RWPE2 (cell line): Measurements from ENCODE around the gene C1QTNF6.

ENCODE experiments used
- ATAC-seq: fragments of 200-7000 bp; cut with Tn5 transposase; 3 replicates; pipeline ENCODE4 v1.9.1; 2021; ENCODE audit warnings: low read depth
- DNase-seq: peaks from one replicate; pipeline ENCODE4 v3.0.0-alpha.2; 2020; ENCODE audit warnings: low spot score
- H3K27ac ChIP-seq: fragments of 450-650 bp; 2 replicates; pipeline ENCODE4 v1.5.1; 2017; ENCODE audit warnings: mild to moderate bottlenecking; ENCODE audit not compliant: poor library complexity, severe bottlenecking
- H3K27me3 ChIP-seq: fragments of 250-450 bp; sonication (Bioruptor Pico); 2 replicates; pipeline ENCODE4 v1.5.1; 2021; ENCODE audit warnings: mild to moderate bottlenecking, moderate library complexity; ENCODE audit not compliant: insufficient read depth, poor library complexity, severe bottlenecking
- H3K36me3 ChIP-seq: fragments of 250-450 bp; sonication (Bioruptor Pico); 2 replicates; pipeline ENCODE4 v1.5.1; 2020; ENCODE audit warnings: low read depth, mild to moderate bottlenecking, moderate library complexity
- H3K4me1 ChIP-seq: fragments of 250-450 bp; sonication (Bioruptor Pico); 2 replicates; pipeline ENCODE4 v1.5.1; 2021; ENCODE audit warnings: mild to moderate bottlenecking, moderate library complexity; ENCODE audit not compliant: insufficient read depth, poor library complexity, severe bottlenecking
- H3K4me3 ChIP-seq: fragments of 250-450 bp; sonication (Bioruptor Pico); 2 replicates; pipeline ENCODE4 v1.5.1; 2021; ENCODE audit warnings: mild to moderate bottlenecking, moderate library complexity; ENCODE audit not compliant: severe bottlenecking
- H3K9me3 ChIP-seq: fragments of 250-450 bp; sonication (Bioruptor Pico); 2 replicates; pipeline ENCODE4 v1.5.1; 2021; ENCODE audit warnings: mild to moderate bottlenecking, moderate library complexity; ENCODE audit not compliant: severe bottlenecking
- TF ChIP-seq, protein P1 (sequence below): fragments of 450-650 bp; IDR thresholded peaks from one replicate; pipeline ENCODE4 v1.5.1; 2017; ENCODE audit warnings: mild to moderate bottlenecking, moderate library complexity; ENCODE audit not compliant: poor library complexity, severe bottlenecking

C1QTNF6 gene

DNA sequence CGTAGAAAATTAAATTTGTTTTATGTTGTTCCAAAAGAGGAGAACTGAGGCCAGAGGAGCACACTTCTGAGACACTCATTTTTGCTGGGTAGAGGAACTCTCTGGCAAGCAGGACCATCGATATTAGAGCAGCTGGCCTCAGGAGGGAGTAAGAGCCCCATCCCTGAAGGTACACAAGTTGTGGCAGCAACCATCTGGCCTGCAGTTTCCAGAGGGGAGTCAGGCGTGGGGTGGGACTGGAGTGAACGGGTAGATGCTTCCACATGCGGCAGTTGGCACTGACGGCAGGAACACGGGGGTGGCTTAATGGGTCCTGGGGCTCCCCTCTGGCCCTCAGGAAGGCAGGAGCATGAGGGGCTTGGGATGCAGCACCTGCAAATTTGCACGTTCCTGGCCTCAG is 37.4 kb upstream of the C1QTNF6 start:
- peaks cover 20% of the 10 kb centered on the region for H3K4me1 ChIP-seq
- H3K36me3 ChIP-seq: peaks cover 25% of the 10 kb centered on the region
- TF ChIP-seq, protein P1, sequence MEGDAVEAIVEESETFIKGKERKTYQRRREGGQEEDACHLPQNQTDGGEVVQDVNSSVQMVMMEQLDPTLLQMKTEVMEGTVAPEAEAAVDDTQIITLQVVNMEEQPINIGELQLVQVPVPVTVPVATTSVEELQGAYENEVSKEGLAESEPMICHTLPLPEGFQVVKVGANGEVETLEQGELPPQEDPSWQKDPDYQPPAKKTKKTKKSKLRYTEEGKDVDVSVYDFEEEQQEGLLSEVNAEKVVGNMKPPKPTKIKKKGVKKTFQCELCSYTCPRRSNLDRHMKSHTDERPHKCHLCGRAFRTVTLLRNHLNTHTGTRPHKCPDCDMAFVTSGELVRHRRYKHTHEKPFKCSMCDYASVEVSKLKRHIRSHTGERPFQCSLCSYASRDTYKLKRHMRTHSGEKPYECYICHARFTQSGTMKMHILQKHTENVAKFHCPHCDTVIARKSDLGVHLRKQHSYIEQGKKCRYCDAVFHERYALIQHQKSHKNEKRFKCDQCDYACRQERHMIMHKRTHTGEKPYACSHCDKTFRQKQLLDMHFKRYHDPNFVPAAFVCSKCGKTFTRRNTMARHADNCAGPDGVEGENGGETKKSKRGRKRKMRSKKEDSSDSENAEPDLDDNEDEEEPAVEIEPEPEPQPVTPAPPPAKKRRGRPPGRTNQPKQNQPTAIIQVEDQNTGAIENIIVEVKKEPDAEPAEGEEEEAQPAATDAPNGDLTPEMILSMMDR: peak; percentile 46
- no peaks in the 10 kb centered on the region for H3K27me3 ChIP-seq
- no peak for ATAC-seq
- H3K9me3 ChIP-seq: no peaks in the 10 kb centered on the region
- H3K27ac ChIP-seq: no peak overlapping the region
- H3K4me3 ChIP-seq: no peak overlapping the region
- DNase-seq: no peak

DNA sequence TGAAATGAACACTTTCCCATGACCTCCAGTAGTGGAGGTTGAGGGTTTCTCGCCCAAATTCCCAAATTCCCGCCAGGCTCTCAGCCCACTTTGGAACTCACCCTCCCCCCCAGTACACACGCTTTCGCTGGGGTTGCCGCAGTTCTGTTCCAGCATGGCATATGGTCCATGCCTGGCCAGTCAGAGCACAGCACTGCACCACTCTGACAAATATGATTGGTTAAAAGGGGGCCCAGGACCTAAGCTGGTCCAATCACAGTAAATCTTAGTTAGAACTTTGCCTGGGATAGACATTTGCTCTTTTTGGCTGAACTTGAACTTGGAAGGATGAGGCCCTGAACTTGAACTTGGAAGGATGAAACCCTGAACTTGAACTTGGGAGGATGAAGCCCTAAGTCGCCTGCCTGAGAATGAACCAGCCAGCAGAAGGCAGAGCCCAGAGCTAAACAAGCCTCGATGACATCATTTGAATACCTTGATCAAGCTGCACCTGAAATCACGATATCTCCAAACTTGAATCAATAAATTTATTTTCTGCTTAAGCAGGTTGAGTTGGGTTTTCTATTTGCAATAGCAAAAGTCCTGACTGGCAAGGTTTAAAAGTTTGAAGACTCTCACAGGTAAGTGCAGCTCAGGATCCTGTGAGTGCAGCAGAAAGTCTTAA is 36.8 kb upstream of the C1QTNF6 start:
- ATAC-seq (no peak), DNase-seq (no peak)
- Histone ChIP-seq H3K4me3 (no peak overlapping the region), H3K27me3 (no peaks in the 10 kb centered on the region), H3K4me1 (peaks cover 16% of the 10 kb centered on the region), H3K9me3 (no peaks in the 10 kb centered on the region), H3K27ac (no peak overlapping the region), H3K36me3 (peaks cover 24% of the 10 kb centered on the region)
- TF ChIP-seq, protein P1: no peak

DNA sequence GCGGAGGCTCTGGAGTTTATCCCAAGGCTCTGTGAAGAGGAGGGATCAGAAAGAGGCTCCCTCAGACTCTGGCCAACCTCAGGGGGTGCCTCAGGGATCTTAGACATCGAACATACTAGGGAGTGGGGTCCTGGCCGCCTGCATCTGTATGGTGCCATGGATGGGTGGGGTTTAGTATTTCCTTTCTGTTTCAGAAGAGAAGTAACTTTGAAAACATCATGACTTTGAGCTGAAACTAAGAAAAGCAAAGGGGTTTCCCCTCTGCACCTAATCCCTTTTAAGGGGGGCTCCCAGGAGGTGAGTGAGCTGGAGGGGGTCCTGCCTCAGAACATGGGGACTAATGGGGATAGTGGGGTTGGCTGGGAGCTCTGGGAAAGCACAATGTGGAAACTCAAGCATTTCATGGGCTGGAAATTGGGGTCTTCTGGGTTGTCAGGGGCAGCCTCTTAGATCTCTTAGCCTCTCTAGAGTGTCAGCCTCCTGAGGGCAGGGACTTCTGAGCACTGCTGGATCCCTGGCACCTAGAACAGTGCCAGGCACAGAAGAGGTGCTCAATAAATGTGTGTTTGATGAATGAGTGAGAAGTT is 36.0 kb upstream of the C1QTNF6 start:
- Histone ChIP-seq H3K4me1 (peaks cover 8% of the 10 kb centered on the region), H3K4me3 (no peak overlapping the region), H3K9me3 (no peaks in the 10 kb centered on the region), H3K27ac (no peak overlapping the region), H3K27me3 (no peaks in the 10 kb centered on the region), H3K36me3 (peaks cover 24% of the 10 kb centered on the region)
- ATAC-seq: no peak
- TF ChIP-seq, protein P1: no peak
- DNase-seq: no peak

DNA sequence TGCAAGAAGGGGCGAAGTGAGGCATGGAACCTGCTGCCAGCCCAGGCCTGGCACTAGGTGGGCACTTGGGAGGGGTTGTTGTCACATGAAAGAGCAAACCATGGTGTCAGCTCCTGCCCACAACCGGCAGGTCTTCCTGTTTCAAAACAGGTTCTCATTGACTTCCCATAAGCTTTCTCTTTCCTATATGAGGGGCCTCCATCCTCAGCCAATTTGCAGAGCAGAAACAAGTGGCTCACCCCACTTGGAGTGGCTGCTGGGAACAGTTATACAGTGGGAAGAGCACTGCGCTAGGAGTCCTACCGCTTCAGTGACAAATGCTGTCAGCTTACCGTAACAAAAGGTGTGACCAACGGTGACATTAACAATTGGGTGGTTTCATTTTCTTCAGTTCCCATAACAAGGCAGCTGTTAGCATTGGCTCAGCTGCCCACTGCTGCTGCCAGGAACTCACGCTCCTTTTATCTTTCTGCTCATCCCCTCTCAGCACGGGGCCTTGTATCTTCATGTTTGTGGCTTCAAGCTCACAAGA is 34.5 kb upstream of the C1QTNF6 start:
- no peaks in the 10 kb centered on the region for H3K9me3 ChIP-seq

More for the DNA sequence above, 34.5 kb upstream of the C1QTNF6 start:
- H3K27ac ChIP-seq: no peak overlapping the region
- H3K4me1 ChIP-seq: no peaks in the 10 kb centered on the region
- H3K27me3 ChIP-seq: no peaks in the 10 kb centered on the region
- H3K4me3 ChIP-seq: no peak overlapping the region
- ATAC-seq (no peak), DNase-seq (no peak)
- TF ChIP-seq, protein P1: no peak
- peaks cover 13% of the 10 kb centered on the region for H3K36me3 ChIP-seq
